ENCODE data around the gene KCNH1. TPM values are rescaled to one million over a fixed set of nuclear protein-coding genes. Genes with fewer than 3 reads are reported as not detected.

Gene KCNH1
- total RNA-seq, 2 experiments from 2014 or later = not detected

- ChIA-PET CTCF (no interaction called here), POLR2A (no interaction called here)
- H3K4me3 Mint-ChIP-seq = no peak overlapping the region
- no peaks in the 10 kb centered on the region for H3K36me3 Mint-ChIP-seq
- no peaks in the 10 kb centered on the region for H3K4me1 Mint-ChIP-seq (ENCODE audit: low read depth)
- H3K27me3 Mint-ChIP-seq = peaks cover 2% of the 10 kb centered on the region
- no peaks in the 10 kb centered on the region for H3K9me3 Mint-ChIP-seq
- intact Hi-C loops (cut with micrococcal nuclease) = no loop called here
- no peak for DNase-seq
- H3K27ac Mint-ChIP-seq = no peak overlapping the region
These were observed 387.8 kb downstream of the KCNH1 start for GRCh38 chr1:210746024-210746731.

- H3K4me1 Mint-ChIP-seq (ENCODE audit: low read depth) = no peaks in the 10 kb centered on the region
- CTCF ChIA-PET = no interaction called here
- DNase-seq = no peak
- H3K9me3 Mint-ChIP-seq = no peaks in the 10 kb centered on the region
- no peaks in the 10 kb centered on the region for H3K36me3 Mint-ChIP-seq
- POLR2A ChIA-PET = no interaction called here
- no peak overlapping the region for H3K27ac Mint-ChIP-seq
- peaks cover under 1% of the 10 kb centered on the region for H3K27me3 Mint-ChIP-seq
- H3K4me3 Mint-ChIP-seq = no peak overlapping the region
- intact Hi-C loops (cut with micrococcal nuclease) = no loop called here
These were observed 390.9 kb downstream of the KCNH1 start for GRCh38 chr1:210743038-210743437.

DNA sequence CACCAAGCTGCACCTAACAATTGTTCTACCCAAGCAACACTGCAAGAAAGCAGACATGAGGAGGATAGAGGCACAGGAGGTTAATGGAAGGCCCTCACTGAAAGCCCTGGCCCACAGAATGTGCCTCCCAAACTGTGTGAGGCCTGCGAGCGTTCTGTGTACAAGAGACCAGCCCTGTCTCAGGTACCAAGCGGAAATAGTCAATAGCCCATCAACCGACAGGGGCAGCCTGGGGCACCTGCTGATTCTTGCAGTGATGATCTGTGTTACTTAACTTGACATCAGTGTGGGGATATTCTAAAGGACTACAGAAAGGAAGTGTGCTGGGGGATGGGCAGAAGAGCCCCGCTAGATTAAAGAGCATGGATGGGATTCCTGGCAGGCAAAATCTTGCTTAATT lies 392.4 kb downstream of the KCNH1 start:
- DNase-seq = no peak
- Mint-ChIP-seq H3K4me1 (ENCODE audit: low read depth) (no peaks in the 10 kb centered on the region), H3K27me3 (peaks cover 2% of the 10 kb centered on the region), H3K27ac (no peak overlapping the region), H3K36me3 (no peaks in the 10 kb centered on the region), H3K9me3 (no peaks in the 10 kb centered on the region), H3K4me3 (no peak overlapping the region)
- ChIA-PET CTCF (no interaction called here), POLR2A (no interaction called here)
- intact Hi-C loops (cut with micrococcal nuclease) = no loop called here

DNA sequence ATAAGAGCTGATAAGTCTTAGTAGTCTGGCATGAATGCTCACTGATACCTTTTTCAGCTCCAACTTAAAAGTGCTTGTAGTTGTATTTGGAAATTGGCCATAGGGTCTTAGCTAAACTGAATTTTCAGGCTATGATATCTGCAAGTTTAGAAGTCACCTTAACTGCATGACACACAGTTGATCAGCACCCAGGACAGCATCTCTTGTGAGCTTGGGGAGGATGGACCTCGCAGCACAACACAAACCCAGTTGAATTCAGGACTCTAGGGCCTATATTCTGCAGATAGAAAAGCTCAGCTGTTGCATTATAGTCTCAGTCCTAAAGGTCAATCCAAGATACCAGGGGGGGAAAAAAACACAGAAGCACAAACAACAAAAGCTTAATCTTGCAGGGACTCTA lies 394.3 kb downstream of the KCNH1 start:
- CTCF ChIA-PET = no interaction called here
- H3K36me3 Mint-ChIP-seq = no peaks in the 10 kb centered on the region
- no peaks in the 10 kb centered on the region for H3K4me1 Mint-ChIP-seq (ENCODE audit: low read depth)
- POLR2A ChIA-PET = no interaction called here
- no peak for DNase-seq
- peaks cover 4% of the 10 kb centered on the region for H3K27me3 Mint-ChIP-seq
- H3K4me3 Mint-ChIP-seq = no peak overlapping the region
- no peaks in the 10 kb centered on the region for H3K9me3 Mint-ChIP-seq
- H3K27ac Mint-ChIP-seq = no peak overlapping the region
- intact Hi-C loops (cut with micrococcal nuclease) = no loop called here

GRCh38 chr1:210738256-210738655 lies 395.7 kb downstream of the KCNH1 start:
- DNase-seq = no peak
- H3K36me3 Mint-ChIP-seq = no peaks in the 10 kb centered on the region
- no peaks in the 10 kb centered on the region for H3K4me1 Mint-ChIP-seq (ENCODE audit: low read depth)
- no peak overlapping the region for H3K27ac Mint-ChIP-seq
- H3K27me3 Mint-ChIP-seq = peaks cover 4% of the 10 kb centered on the region
- ChIA-PET CTCF (no interaction called here), POLR2A (no interaction called here)
- no peaks in the 10 kb centered on the region for H3K9me3 Mint-ChIP-seq
- intact Hi-C loops (cut with micrococcal nuclease) = no loop called here
- H3K4me3 Mint-ChIP-seq = no peak overlapping the region

DNA sequence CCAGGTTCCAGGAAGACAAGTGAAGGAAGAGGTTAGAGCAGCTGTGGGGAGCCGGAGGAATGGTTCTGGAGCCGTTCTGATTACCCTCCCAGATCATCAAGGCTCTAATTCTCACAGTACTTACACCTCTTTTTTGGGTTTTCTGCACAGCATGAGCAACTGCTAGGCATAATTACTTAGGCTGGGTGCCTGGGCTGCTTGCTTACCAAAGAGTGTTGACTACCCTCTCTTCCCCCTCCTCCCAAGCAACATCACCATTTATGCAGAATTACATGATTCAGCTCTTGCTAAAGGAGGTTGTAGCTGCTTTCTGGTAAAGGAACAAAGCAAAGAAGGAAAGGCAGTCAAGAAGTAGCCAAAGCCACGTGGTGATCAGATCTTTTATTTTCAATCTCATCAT lies 397.2 kb downstream of the KCNH1 start:
- H3K4me3 Mint-ChIP-seq = no peak overlapping the region

GRCh38 chr1:210731597-210731996 lies 402.4 kb downstream of the KCNH1 start:
- Mint-ChIP-seq H3K4me1 (ENCODE audit: low read depth) (no peaks in the 10 kb centered on the region), H3K27ac (no peak overlapping the region), H3K27me3 (peaks cover 2% of the 10 kb centered on the region), H3K4me3 (no peak overlapping the region), H3K9me3 (no peaks in the 10 kb centered on the region), H3K36me3 (no peaks in the 10 kb centered on the region)
- CTCF ChIA-PET = no interaction called here
- no peak for DNase-seq
- POLR2A ChIA-PET = no interaction called here
- intact Hi-C loops (cut with micrococcal nuclease) = no loop called here

More for the DNA sequence above, 397.2 kb downstream of the KCNH1 start:
- CTCF ChIA-PET = no interaction called here
- no peaks in the 10 kb centered on the region for H3K36me3 Mint-ChIP-seq
- no peak for DNase-seq
- H3K9me3 Mint-ChIP-seq = no peaks in the 10 kb centered on the region
- H3K27ac Mint-ChIP-seq = no peak overlapping the region
- H3K4me1 Mint-ChIP-seq (ENCODE audit: low read depth) = no peaks in the 10 kb centered on the region
- intact Hi-C loops (cut with micrococcal nuclease) = no loop called here
- peaks cover 4% of the 10 kb centered on the region for H3K27me3 Mint-ChIP-seq
- POLR2A ChIA-PET = no interaction called here

DNA sequence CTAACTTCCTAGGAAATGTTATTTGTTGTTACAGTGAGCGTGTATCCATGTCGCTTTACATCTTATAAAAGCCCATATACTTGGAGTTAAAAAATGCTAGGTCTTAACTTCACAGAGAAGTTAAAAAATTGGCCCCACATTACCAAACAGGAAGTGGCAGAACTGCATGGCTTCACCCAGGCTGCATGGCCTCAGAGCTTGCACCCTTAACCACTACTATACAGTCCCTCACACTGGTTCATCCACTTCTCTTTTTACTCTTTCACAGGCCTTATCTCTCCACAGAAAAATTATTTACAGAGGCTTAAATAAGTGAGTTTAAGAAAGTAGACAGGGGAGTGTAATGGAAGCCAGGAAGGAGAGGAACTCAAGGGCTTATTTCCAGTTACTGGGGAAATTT lies 402.8 kb downstream of the KCNH1 start:
- H3K36me3 Mint-ChIP-seq = no peaks in the 10 kb centered on the region
- no peaks in the 10 kb centered on the region for H3K4me1 Mint-ChIP-seq (ENCODE audit: low read depth)
- no peak overlapping the region for H3K4me3 Mint-ChIP-seq
- H3K9me3 Mint-ChIP-seq = no peaks in the 10 kb centered on the region
- ChIA-PET POLR2A (no interaction called here), CTCF (no interaction called here)
- peaks cover 4% of the 10 kb centered on the region for H3K27me3 Mint-ChIP-seq
- no peak overlapping the region for H3K27ac Mint-ChIP-seq
- intact Hi-C loops (cut with micrococcal nuclease) = no loop called here
- DNase-seq = no peak

DNA sequence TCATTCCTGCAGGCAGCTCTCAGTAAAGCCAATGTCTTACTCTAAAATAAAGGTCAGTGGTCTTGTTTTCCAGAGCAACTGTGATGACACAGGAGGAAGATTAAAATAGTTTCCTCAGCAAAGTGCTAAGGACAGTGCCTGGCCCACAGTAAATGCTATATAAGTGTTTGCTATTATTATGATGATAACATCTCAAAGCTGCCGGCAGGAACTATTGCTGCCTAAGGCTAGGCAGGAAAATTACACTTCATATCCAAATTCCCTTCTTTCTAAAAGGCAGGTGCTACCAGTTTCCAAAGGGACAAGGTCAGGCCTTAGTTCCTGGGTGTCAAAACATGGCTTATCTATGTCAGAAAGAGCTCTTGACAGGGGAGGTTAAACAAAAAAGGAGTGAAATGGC lies 403.9 kb downstream of the KCNH1 start:
- CTCF ChIA-PET = no interaction called here
- Mint-ChIP-seq H3K27me3 (peaks cover 4% of the 10 kb centered on the region), H3K27ac (no peak overlapping the region), H3K9me3 (no peaks in the 10 kb centered on the region), H3K36me3 (no peaks in the 10 kb centered on the region), H3K4me3 (no peak overlapping the region), H3K4me1 (ENCODE audit: low read depth) (no peaks in the 10 kb centered on the region)
- DNase-seq = no peak
- intact Hi-C loops (cut with micrococcal nuclease) = no loop called here
- POLR2A ChIA-PET = no interaction called here

DNA sequence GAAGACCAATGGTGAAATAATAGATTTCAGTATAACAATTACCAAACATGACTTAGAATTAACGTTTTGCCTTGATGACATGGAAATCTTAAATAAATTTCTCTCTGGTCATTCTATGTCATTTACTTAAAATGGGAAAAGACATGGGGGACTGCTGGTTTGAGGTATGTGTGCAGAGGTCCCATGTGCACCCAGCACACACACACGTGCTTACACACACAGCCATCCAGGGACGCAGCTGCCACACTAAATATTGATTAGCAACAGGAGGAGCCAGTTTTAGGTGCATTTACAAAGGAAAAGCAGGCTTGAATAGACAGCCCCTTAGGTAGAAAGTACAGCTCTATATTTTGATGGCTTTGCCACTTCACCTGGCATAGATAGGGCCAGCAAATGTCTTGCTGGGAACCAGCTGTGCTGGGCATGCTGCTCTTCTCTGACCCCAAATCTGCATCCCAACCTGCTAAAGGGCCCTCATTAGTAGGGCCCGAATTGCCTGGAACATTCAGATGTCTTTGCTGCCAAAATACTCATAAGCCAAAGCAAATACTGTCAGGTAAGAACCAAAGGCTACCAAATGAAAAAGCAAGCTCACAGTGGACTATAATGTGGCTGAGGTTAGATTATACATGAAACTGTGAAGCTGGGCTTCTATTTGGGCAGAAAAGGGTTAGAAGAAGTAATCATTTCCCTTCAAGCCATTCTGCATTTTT lies 405.4 kb downstream of the KCNH1 start:
- Mint-ChIP-seq H3K4me3 (no peak overlapping the region), H3K27ac (no peak overlapping the region), H3K27me3 (peaks cover 5% of the 10 kb centered on the region), H3K4me1 (ENCODE audit: low read depth) (no peaks in the 10 kb centered on the region), H3K36me3 (no peaks in the 10 kb centered on the region), H3K9me3 (no peaks in the 10 kb centered on the region)
- no peak for DNase-seq
- intact Hi-C loops (cut with micrococcal nuclease) = no loop called here
- CTCF ChIA-PET = no interaction called here
- POLR2A ChIA-PET = no interaction called here

GRCh38 chr1:210727709-210728108 lies 406.2 kb downstream of the KCNH1 start:
- DNase-seq = no peak
- POLR2A ChIA-PET = no interaction called here
- Mint-ChIP-seq H3K4me1 (ENCODE audit: low read depth) (no peaks in the 10 kb centered on the region), H3K27ac (no peak overlapping the region), H3K27me3 (peaks cover 5% of the 10 kb centered on the region), H3K4me3 (no peak overlapping the region), H3K36me3 (no peaks in the 10 kb centered on the region), H3K9me3 (no peaks in the 10 kb centered on the region)
- intact Hi-C loops (cut with micrococcal nuclease) = no loop called here
- CTCF ChIA-PET = no interaction called here

DNA sequence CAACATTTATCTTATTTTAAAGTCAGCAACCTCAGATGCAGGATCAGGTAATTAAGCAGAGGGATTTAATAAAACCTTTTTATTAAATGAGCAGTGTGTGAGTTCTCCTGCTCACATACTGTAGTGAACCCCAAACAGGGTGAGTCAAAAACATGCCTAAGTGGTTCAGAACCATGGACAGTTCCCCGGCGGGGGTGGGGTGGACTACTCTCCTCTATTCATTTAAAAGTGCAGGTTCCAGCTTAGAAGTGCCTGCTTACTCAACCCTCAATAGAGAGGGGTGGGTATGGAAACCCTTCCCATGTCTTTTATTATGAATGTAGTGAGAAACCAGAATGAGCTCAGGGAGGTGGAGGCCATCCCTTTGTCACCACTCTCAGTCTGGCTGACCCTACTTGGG lies 407.3 kb downstream of the KCNH1 start:
- intact Hi-C loops (cut with micrococcal nuclease) = no loop called here
- H3K27ac Mint-ChIP-seq = no peak overlapping the region
- no peak overlapping the region for H3K4me3 Mint-ChIP-seq
- no peaks in the 10 kb centered on the region for H3K9me3 Mint-ChIP-seq
- ChIA-PET CTCF (no interaction called here), POLR2A (no interaction called here)
- no peaks in the 10 kb centered on the region for H3K4me1 Mint-ChIP-seq (ENCODE audit: low read depth)
- DNase-seq = peak; percentile 59
- H3K27me3 Mint-ChIP-seq = peaks cover 5% of the 10 kb centered on the region
- H3K36me3 Mint-ChIP-seq = no peaks in the 10 kb centered on the region

DNA sequence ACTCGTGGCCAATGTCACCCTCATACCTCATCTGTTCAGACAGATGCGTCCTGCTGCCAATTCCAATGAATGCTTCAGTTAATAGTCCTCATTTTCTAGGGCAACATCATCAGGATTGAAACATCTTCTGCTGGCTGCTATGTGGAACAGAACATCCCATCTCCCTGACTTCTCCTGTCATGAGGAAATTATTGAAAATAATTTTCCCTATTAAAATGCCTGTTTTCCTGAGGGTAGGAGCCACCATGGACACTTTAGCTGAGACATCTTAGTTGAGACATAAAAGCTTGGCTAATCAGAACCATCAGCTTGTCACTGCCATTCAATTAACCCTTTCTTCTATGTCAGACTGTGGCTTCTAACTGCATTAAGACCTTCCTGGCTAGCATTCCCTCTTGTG lies 409.2 kb downstream of the KCNH1 start:
- no peaks in the 10 kb centered on the region for H3K4me1 Mint-ChIP-seq (ENCODE audit: low read depth)
- no peak for DNase-seq
- H3K4me3 Mint-ChIP-seq = no peak overlapping the region
- CTCF ChIA-PET = no interaction called here
- no peaks in the 10 kb centered on the region for H3K9me3 Mint-ChIP-seq
- intact Hi-C loops (cut with micrococcal nuclease) = no loop called here
- no peaks in the 10 kb centered on the region for H3K36me3 Mint-ChIP-seq
- H3K27me3 Mint-ChIP-seq = peaks cover 5% of the 10 kb centered on the region
- no peak overlapping the region for H3K27ac Mint-ChIP-seq
- POLR2A ChIA-PET = no interaction called here
